Mesenchymal stem cell (in vitro differentiated cells and primary cell): ENCODE measurements around the gene SSU72.

Experiments
- DNase-seq: peaks from one replicate; pipeline ENCODE4 v3.0.0-alpha.2; 2013
- H2AFZ ChIP-seq: one replicate; pipeline ENCODE4 v1.6.1; 2013; ENCODE audit warnings: low read depth, mild to moderate bottlenecking, control low read depth, inconsistent platforms, low read length, moderate library complexity
- H2AK5ac ChIP-seq: 2 replicates; pipeline ENCODE4 v1.6.1; 2013; ENCODE audit warnings: low read length, moderate library complexity, mild to moderate bottlenecking, inconsistent platforms; ENCODE audit not compliant: severe bottlenecking
- H2BK120ac ChIP-seq: one replicate; pipeline ENCODE4 v1.6.1; 2013; ENCODE audit warnings: low read depth, mild to moderate bottlenecking, inconsistent platforms, low read length, moderate library complexity
- H2BK12ac ChIP-seq, 2 experiments: one replicate each; pipeline ENCODE4 v1.6.1; 2013; ENCODE audit warnings: inconsistent platforms in 2 of 2, low read length in 2 of 2, mild to moderate bottlenecking in 2 of 2, moderate library complexity in 2 of 2, control low read depth in 1 of 2
- H2BK15ac ChIP-seq: one replicate; pipeline ENCODE4 v1.6.1; 2013; ENCODE audit warnings: mild to moderate bottlenecking, low read depth, inconsistent platforms; ENCODE audit not compliant: poor library complexity, severe bottlenecking
- H2BK5ac ChIP-seq: 2 replicates; pipeline ENCODE4 v1.6.1; 2013; ENCODE audit warnings: low read depth, mild to moderate bottlenecking, low read length, control low read depth, inconsistent platforms; ENCODE audit not compliant: poor library complexity, severe bottlenecking
- H3K14ac ChIP-seq, 2 experiments: one replicate each; pipeline ENCODE4 v1.6.1; 2013; ENCODE audit warnings: inconsistent platforms in 2 of 2, low read length in 2 of 2, control low read depth in 1 of 2, mild to moderate bottlenecking in 1 of 2, moderate library complexity in 1 of 2
- H3K18ac ChIP-seq, 2 experiments: one replicate each; pipeline ENCODE4 v1.6.1; 2013; ENCODE audit warnings: inconsistent platforms in 2 of 2, low read length in 2 of 2, control low read depth in 1 of 2, low read depth in 1 of 2, mild to moderate bottlenecking in 1 of 2
- H3K23ac ChIP-seq, 2 experiments: one replicate each; pipeline ENCODE4 v1.6.1; 2013; ENCODE audit warnings: inconsistent platforms in 2 of 2, low read length in 2 of 2, mild to moderate bottlenecking in 2 of 2, moderate library complexity in 2 of 2, control low read depth in 1 of 2
- H3K27ac ChIP-seq: 2 replicates; pipeline ENCODE4 v1.5.1; 2013; ENCODE audit warnings: mild to moderate bottlenecking, moderate library complexity, low read length, control low read depth, inconsistent platforms; ENCODE audit not compliant: poor library complexity, severe bottlenecking
- H3K27me3 ChIP-seq, 2 experiments: 2 replicates each; pipeline versions ENCODE4 v1.6.1 to v1.7.0; 2013; ENCODE audit warnings: low read length in 2 of 2, mild to moderate bottlenecking in 2 of 2, moderate library complexity in 2 of 2, control low read depth in 1 of 2, inconsistent platforms in 1 of 2; ENCODE audit not compliant: control insufficient read depth in 1 of 2, insufficient read depth in 1 of 2
- H3K36me3 ChIP-seq, 2 experiments: 2 replicates each; pipeline versions ENCODE4 v1.6.1 to v1.7.0; 2013; ENCODE audit warnings: low read length in 2 of 2, control low read depth in 1 of 2, inconsistent platforms in 1 of 2, low read depth in 1 of 2, mild to moderate bottlenecking in 1 of 2; ENCODE audit not compliant: insufficient read depth in 2 of 2, control insufficient read depth in 1 of 2
- H3K4ac ChIP-seq, 2 experiments: one replicate each; pipeline ENCODE4 v1.6.1; 2013; ENCODE audit warnings: inconsistent platforms in 2 of 2, low read length in 2 of 2, mild to moderate bottlenecking in 2 of 2, moderate library complexity in 2 of 2, control low read depth in 1 of 2, low read depth in 1 of 2
- H3K4me1 ChIP-seq: 2 replicates; pipeline ENCODE4 v1.6.1; 2013; ENCODE audit warnings: low read depth, low read length, control low read depth; ENCODE audit not compliant: control insufficient read depth, insufficient read depth
- H3K4me2 ChIP-seq: 2 replicates; pipeline ENCODE4 v1.6.1; 2013; ENCODE audit warnings: low read length, mild to moderate bottlenecking, inconsistent platforms; ENCODE audit not compliant: poor library complexity, severe bottlenecking
- H3K4me3 ChIP-seq, 2 experiments: 2 replicates each; pipeline versions ENCODE4 v1.5.1 to v1.7.0; 2013; ENCODE audit warnings: low read length in 2 of 2, mild to moderate bottlenecking in 2 of 2, control low read depth in 1 of 2, low read depth in 1 of 2; ENCODE audit not compliant: insufficient read depth in 1 of 2
- H3K79me1 ChIP-seq: replicated peaks from 2 replicates; pipeline ENCODE4 v1.6.1; 2013; ENCODE audit warnings: mild to moderate bottlenecking, control low read depth, low read length, inconsistent platforms; ENCODE audit not compliant: poor library complexity, severe bottlenecking
- H3K9ac ChIP-seq: 2 replicates; pipeline ENCODE4 v1.7.0; 2013; ENCODE audit warnings: mild to moderate bottlenecking, low read length, moderate library complexity
- H3K9me3 ChIP-seq: 2 replicates; pipeline ENCODE4 v1.7.0; 2013; ENCODE audit warnings: mild to moderate bottlenecking, low read length; ENCODE audit not compliant: control insufficient read depth
- H4K8ac ChIP-seq: one replicate; pipeline ENCODE4 v1.6.1; 2013; ENCODE audit warnings: inconsistent platforms, mild to moderate bottlenecking, low read length, moderate library complexity
- H4K91ac ChIP-seq: one replicate; pipeline ENCODE4 v1.6.1; 2013; ENCODE audit warnings: mild to moderate bottlenecking, low read length, inconsistent platforms
- WGBS: methylation state at CpG from one replicate; pipeline ENCODE4 v1.1.7; 2013; ENCODE audit warnings: mixed read lengths; 5-methylcytosine and 5-hydroxymethylcytosine counted together

Gene SSU72

DNA sequence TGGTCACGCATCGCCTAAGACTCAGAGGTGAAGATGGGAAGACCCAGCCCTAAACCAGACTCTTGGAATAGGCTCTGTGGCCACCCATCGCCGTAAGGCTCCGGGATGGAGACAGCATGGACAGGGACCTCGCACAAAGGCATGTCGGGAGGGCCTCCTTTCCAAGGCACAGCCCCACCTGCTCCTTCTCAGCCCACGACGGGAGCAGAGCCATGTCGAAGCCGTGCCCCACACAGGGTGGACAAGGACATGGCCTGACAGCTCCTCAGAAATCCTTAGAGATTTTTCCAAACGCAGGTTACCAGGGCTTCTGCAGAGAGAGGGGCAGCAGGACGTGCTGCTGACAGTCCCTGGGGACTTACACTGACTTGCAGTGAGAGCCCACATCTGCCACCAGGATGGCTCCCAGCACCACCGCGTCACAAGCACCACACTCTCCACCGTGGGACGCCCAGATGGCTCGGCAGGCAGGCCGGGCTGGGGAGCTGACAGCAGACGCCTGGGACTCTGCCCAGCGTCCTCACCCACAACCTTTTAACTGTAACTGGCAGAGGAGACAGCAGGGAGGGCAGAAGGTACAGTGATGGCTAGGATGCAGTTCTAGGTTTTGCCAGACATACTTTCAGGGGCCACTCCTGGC is 12.0 kb downstream of the SSU72 start:
- Histone ChIP-seq H4K91ac (no peak overlapping the region), H3K23ac (no peak overlapping the region), H3K4me2 (no peak overlapping the region), H2BK5ac (no peak overlapping the region), H2AFZ (no peak overlapping the region), H3K9ac (no peak overlapping the region), H3K79me1 (peaks cover 31% of the 10 kb centered on the region), H3K4ac (no peak overlapping the region), H2BK120ac (no peak overlapping the region), H4K8ac (no peak overlapping the region), H2AK5ac (no peak overlapping the region), H3K36me3 (peaks cover 72 to 79% of the 10 kb centered on the region in 2 experiments), H3K4me1 (peaks cover 8% of the 10 kb centered on the region), H3K4me3 (no peak overlapping the region), H2BK12ac (no peak overlapping the region), H3K9me3 (no peaks in the 10 kb centered on the region), H3K27ac (no peak overlapping the region), H3K18ac (no peak overlapping the region), H2BK15ac (no peak overlapping the region), H3K27me3 (no peaks in the 10 kb centered on the region), H3K14ac (no peak overlapping the region)
- 96% methylated on average over 19 of the region's 21 CpGs for WGBS
- DNase-seq = no peak

DNA sequence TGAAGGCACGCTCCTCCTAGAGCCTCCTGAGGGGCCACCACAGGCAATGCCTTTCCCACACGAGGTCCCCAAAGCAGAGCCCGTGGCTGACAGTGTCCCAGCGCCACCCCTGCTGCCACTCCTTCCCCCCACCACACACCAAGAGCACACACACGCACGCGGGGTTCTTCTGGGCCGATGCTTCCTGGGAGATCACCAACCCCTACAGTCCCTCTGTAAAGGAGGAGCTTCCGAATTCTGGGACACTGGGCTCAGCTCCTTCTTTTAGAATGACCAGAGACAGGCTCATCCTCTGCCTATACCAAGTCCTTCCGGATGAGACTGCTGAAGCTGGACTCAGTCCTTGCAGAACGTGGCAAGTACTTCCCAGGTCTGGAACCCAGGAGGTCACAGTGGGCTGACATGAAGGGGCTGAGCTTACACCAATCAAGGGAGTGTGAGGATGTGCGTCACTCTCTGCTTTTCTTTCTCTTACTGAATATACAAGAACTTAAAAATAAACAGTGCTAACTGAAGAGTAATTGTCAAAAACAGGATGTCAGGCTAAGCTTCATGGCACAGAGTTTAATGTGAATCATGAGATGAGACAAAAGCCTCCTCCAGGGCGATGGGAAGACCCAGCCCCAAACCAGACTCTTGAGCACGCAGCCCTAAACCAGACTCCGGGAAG is 12.7 kb downstream of the SSU72 start:
- no peak overlapping the region for H3K4me2 ChIP-seq
- no peak overlapping the region for H3K27ac ChIP-seq
- H3K4ac ChIP-seq = no peak overlapping the region
- no peaks in the 10 kb centered on the region for H3K9me3 ChIP-seq
- H2AFZ ChIP-seq = no peak overlapping the region
- H2BK5ac ChIP-seq = no peak overlapping the region
- DNase-seq = no peak
- no peak overlapping the region for H4K91ac ChIP-seq
- no peak overlapping the region for H4K8ac ChIP-seq
- no peak overlapping the region for H3K9ac ChIP-seq
- no peak overlapping the region for H3K23ac ChIP-seq
- H2AK5ac ChIP-seq = no peak overlapping the region
- H3K4me1 ChIP-seq = peaks cover 2% of the 10 kb centered on the region
- no peak overlapping the region for H3K18ac ChIP-seq
- no peak overlapping the region for H2BK15ac ChIP-seq
- H3K36me3 ChIP-seq = peaks cover 70 to 76% of the 10 kb centered on the region in 2 experiments
- H2BK120ac ChIP-seq = no peak overlapping the region
- H3K79me1 ChIP-seq = peaks cover 32% of the 10 kb centered on the region
- no peak overlapping the region for H3K14ac ChIP-seq
- H3K27me3 ChIP-seq = no peaks in the 10 kb centered on the region
- no peak overlapping the region for H3K4me3 ChIP-seq
- no peak overlapping the region for H2BK12ac ChIP-seq
- WGBS = 97% methylated on average over 13 of the region's 15 CpGs

DNA sequence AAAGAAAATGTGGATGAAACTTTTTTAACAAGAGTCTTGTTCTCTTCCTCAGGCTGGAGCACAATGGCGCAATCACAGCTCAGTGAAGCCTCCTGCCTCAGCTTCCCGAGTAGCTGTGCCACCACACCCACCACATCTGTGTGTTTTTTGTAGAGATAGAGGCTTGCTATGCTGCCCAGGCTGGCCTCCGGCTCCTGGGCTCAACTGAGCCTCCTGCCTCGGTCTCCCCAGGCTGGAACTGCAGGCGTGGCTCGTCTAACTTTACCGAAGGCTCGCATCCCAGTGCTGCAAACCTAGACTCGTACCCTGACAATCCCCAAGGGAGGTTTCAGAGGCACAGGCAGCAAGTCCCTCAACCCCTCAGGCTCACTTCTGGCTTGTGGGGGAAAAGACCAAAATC is 14.5 kb downstream of the SSU72 start:
- no peak overlapping the region for H2BK15ac ChIP-seq
- H2BK12ac ChIP-seq = no peak overlapping the region
- H3K9ac ChIP-seq = no peak overlapping the region
- no peak overlapping the region for H3K18ac ChIP-seq
- H2AFZ ChIP-seq = no peak overlapping the region
- H3K4me3 ChIP-seq = no peak overlapping the region
- no peak overlapping the region for H3K4me2 ChIP-seq
- H3K4me1 ChIP-seq = peaks cover 6% of the 10 kb centered on the region
- H2AK5ac ChIP-seq = no peak overlapping the region
- no peak for DNase-seq
- H3K79me1 ChIP-seq = peaks cover 37% of the 10 kb centered on the region
- no peak overlapping the region for H3K14ac ChIP-seq
- no peak overlapping the region for H2BK5ac ChIP-seq
- no peaks in the 10 kb centered on the region for H3K27me3 ChIP-seq
- H3K4ac ChIP-seq = no peak overlapping the region
- 99% methylated on average over 9 of the region's 9 CpGs for WGBS
- no peak overlapping the region for H2BK120ac ChIP-seq
- no peak overlapping the region for H3K23ac ChIP-seq
- H4K91ac ChIP-seq = no peak overlapping the region
- peaks cover 69 to 76% of the 10 kb centered on the region in 2 experiments for H3K36me3 ChIP-seq
- H3K9me3 ChIP-seq = no peaks in the 10 kb centered on the region
- no peak overlapping the region for H4K8ac ChIP-seq
- no peak overlapping the region for H3K27ac ChIP-seq

DNA sequence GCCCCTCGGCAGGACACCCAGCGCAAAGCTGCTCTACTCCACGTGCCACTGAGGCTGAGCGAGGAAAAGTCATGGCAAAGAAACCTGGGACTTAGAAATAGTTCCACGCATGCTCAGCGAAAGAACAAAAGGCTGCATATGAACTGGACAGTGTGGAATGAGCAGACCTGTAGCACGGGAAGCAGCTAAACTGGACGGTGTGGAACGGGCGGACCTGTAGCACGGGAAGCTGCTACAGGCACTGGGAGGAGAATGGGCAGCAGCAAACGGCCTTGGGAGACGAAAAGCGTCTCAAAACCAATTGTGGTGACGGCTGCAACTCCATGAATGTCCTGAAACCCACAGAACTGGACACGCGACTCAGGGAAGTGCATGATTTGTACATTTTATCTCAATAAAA is 15.6 kb downstream of the SSU72 start:
- no peak for DNase-seq
- Histone ChIP-seq H2AK5ac (no peak overlapping the region), H3K4me2 (no peak overlapping the region), H3K4me3 (no peak overlapping the region), H3K36me3 (peaks cover 62 to 70% of the 10 kb centered on the region in 2 experiments), H3K23ac (no peak overlapping the region), H3K9ac (no peak overlapping the region), H3K4ac (no peak overlapping the region), H3K14ac (no peak overlapping the region), H3K4me1 (peaks cover 16% of the 10 kb centered on the region), H3K27ac (no peak overlapping the region), H4K91ac (no peak overlapping the region), H3K79me1 (peaks cover 37% of the 10 kb centered on the region), H2BK5ac (no peak overlapping the region), H2BK120ac (no peak overlapping the region), H2BK12ac (no peak overlapping the region), H3K18ac (no peak overlapping the region), H2BK15ac (no peak overlapping the region), H3K27me3 (no peaks in the 10 kb centered on the region), H3K9me3 (no peaks in the 10 kb centered on the region), H4K8ac (no peak overlapping the region), H2AFZ (no peak overlapping the region)
- WGBS = 93% methylated on average over 17 of the region's 17 CpGs
